IMR-90 (cell line): ENCODE data around the gene G3BP1. TPM values are rescaled to one million over a fixed set of nuclear protein-coding genes. Genes with fewer than 3 reads are reported as not detected.

Source experiments
- ATAC-seq: fragments of 200-7000 bp; cut with Tn5 transposase; 2 replicates; pipeline ENCODE4 v1.9.1; 2020; ENCODE audit warnings: low read depth, mild to moderate bottlenecking, moderate library complexity
- BruUV-seq: library from RNA; stranded (reverse); fragments of 400-500 nt; replicated peaks from 2 replicates; lab custom pipeline; 2021; lab: Mats Ljungman, UMichigan
- CTCF ChIA-PET: fragments of 300-600 bp; formaldehyde crosslinking; extraction: SDS; loops from one replicate; lab custom pipeline; 2021; ENCODE audit warnings: antibody characterized with exemption; lab: Yijun Ruan, JAX
- POLR2A ChIA-PET: fragments of 300-600 bp; sonication (Branson Sonifier 250); formaldehyde crosslinking; loops from one replicate; lab custom pipeline; 2022; ENCODE audit warnings: antibody characterized with exemption; ENCODE audit not compliant: unreplicated experiment; lab: Charles Lee
- DNase-seq: peaks from one replicate; pipeline ENCODE4 v3.0.0; 2013
- H2AFZ ChIP-seq: replicated peaks from 2 replicates; pipeline ENCODE3; 2013; ENCODE audit warnings: low read length, mild to moderate bottlenecking; ENCODE audit not compliant: poor library complexity
- H2AK5ac ChIP-seq: 2 replicates; pipeline ENCODE4 v1.6.1; 2013; ENCODE audit warnings: low read depth, low read length, inconsistent platforms
- H2AK9ac ChIP-seq: replicated peaks from 2 replicates; pipeline ENCODE3; 2013; ENCODE audit warnings: mild to moderate bottlenecking, low read depth, low read length, moderate library complexity; ENCODE audit not compliant: poor library complexity
- H2BK120ac ChIP-seq: 2 replicates; pipeline ENCODE4 v1.6.1; 2013; ENCODE audit warnings: low read depth, low read length, inconsistent platforms
- H2BK15ac ChIP-seq: 3 replicates; pipeline ENCODE4 v1.6.1; 2013; ENCODE audit warnings: low read depth, low read length, inconsistent platforms
- H2BK20ac ChIP-seq: 2 replicates; pipeline ENCODE4 v1.6.1; 2013; ENCODE audit warnings: low read depth, mild to moderate bottlenecking, inconsistent platforms, low read length, moderate library complexity
- H2BK5ac ChIP-seq: 2 replicates; pipeline ENCODE4 v1.6.1; 2013; ENCODE audit warnings: mild to moderate bottlenecking, low read depth, low read length, inconsistent platforms; ENCODE audit not compliant: poor library complexity, severe bottlenecking
- H3K14ac ChIP-seq: replicated peaks from 2 replicates; pipeline ENCODE4 v1.6.1; 2013; ENCODE audit warnings: low read depth, low read length, inconsistent platforms
- H3K18ac ChIP-seq: 2 replicates; pipeline ENCODE4 v1.6.1; 2013; ENCODE audit warnings: low read depth, low read length, control low read depth
- H3K23ac ChIP-seq: 2 replicates; pipeline ENCODE4 v1.6.1; 2013; ENCODE audit warnings: low read depth, low read length, inconsistent platforms
- H3K27ac ChIP-seq: 2 replicates; pipeline ENCODE4 v1.5.1; 2013; ENCODE audit warnings: mild to moderate bottlenecking, control low read depth, low read length; ENCODE audit not compliant: insufficient read depth
- H3K27me3 ChIP-seq: 2 replicates; pipeline ENCODE4 v1.6.1; 2013; ENCODE audit warnings: low read length; ENCODE audit not compliant: control insufficient read depth, insufficient read depth
- H3K36me3 ChIP-seq: 2 replicates; pipeline ENCODE4 v1.6.1; 2013; ENCODE audit warnings: low read length, mixed read lengths; ENCODE audit not compliant: control insufficient read depth, insufficient read depth
- H3K4ac ChIP-seq: 2 replicates; pipeline ENCODE4 v1.6.1; 2013; ENCODE audit warnings: low read depth, low read length, inconsistent platforms
- H3K4me1 ChIP-seq: 2 replicates; pipeline ENCODE4 v1.6.1; 2013; ENCODE audit warnings: low read length, mixed read lengths; ENCODE audit not compliant: control insufficient read depth, insufficient read depth
- H3K4me2 ChIP-seq: 2 replicates; pipeline ENCODE4 v1.6.1; 2013; ENCODE audit warnings: low read depth, mild to moderate bottlenecking, control low read depth, low read length, moderate library complexity
- H3K4me3 ChIP-seq: 2 replicates; pipeline ENCODE4 v1.5.1; 2013; ENCODE audit warnings: low read depth, mild to moderate bottlenecking, control low read depth, low read length, moderate library complexity; ENCODE audit not compliant: insufficient read depth
- H3K56ac ChIP-seq: 2 replicates; pipeline ENCODE4 v1.6.1; 2013; ENCODE audit warnings: low read length, inconsistent platforms; ENCODE audit not compliant: insufficient read depth; ENCODE audit errors: extremely low read depth
- H3K79me1 ChIP-seq, 2 experiments: 2 replicates each; pipeline ENCODE4 v1.6.1; 2013; ENCODE audit warnings: low read length in 2 of 2, inconsistent platforms in 1 of 2, low read depth in 1 of 2
- H3K9ac ChIP-seq: 2 replicates; pipeline ENCODE4 v1.6.1; 2013; ENCODE audit warnings: low read depth, low read length, control low read depth
- H3K9me1 ChIP-seq: 2 replicates; pipeline ENCODE4 v1.6.1; 2013; ENCODE audit warnings: low read length, inconsistent platforms; ENCODE audit not compliant: insufficient read depth
- H3K9me3 ChIP-seq: 2 replicates; pipeline ENCODE4 v1.6.1; 2013; ENCODE audit warnings: low read length; ENCODE audit not compliant: control insufficient read depth, insufficient read depth
- H4K20me1 ChIP-seq: 2 replicates; pipeline ENCODE4 v1.6.1; 2013; ENCODE audit warnings: low read length, inconsistent platforms; ENCODE audit not compliant: insufficient read depth
- H4K5ac ChIP-seq: 2 replicates; pipeline ENCODE4 v1.6.1; 2013; ENCODE audit warnings: mild to moderate bottlenecking, low read depth, low read length, control low read depth
- H4K8ac ChIP-seq, 2 experiments: 2 replicates each; pipeline ENCODE4 v1.6.1; 2013; ENCODE audit warnings: low read depth in 2 of 2, low read length in 2 of 2, control low read depth in 1 of 2, inconsistent platforms in 1 of 2
- H4K91ac ChIP-seq: 2 replicates; pipeline ENCODE4 v1.6.1; 2013; ENCODE audit warnings: low read depth, low read length, inconsistent platforms; ENCODE audit not compliant: insufficient read depth
- CHD1 ChIP-seq: IDR thresholded peaks from 2 replicates; pipeline ENCODE4 v1.6.1; 2012; ENCODE audit warnings: low read depth, low read length, improper control_type of control experiment
- SMC3 ChIP-seq: fragments of 150-350 bp; IDR thresholded peaks from 2 replicates; pipeline ENCODE4 v1.6.1; 2016; ENCODE audit warnings: low read depth, mild to moderate bottlenecking, antibody characterized with exemption, low read length, moderate library complexity
- WGBS, 2 experiments: methylation state at CpG; one replicate each; pipeline versions ENCODE4 v1.1.5 to v1.1.7; 2013; ENCODE audit warnings: missing lambda C conversion rate in 2 of 2; ENCODE audit not compliant: insufficient read length in 1 of 2; ENCODE audit errors: extremely low coverage in 2 of 2; 5-methylcytosine and 5-hydroxymethylcytosine counted together
- dilution Hi-C: fragments of 300-500 bp; cut with HindIII; formaldehyde crosslinking; loops from one replicate; pipeline ENCODE4 v1.14.3; 2018; ENCODE audit warnings: low sequenced_read_pairs; ENCODE audit not compliant: unreplicated experiment
- in situ Hi-C: fragments of 300-500 bp; cut with MboI; formaldehyde crosslinking; loops from 3 replicates; pipeline ENCODE4 v1.14.3; 2019; ENCODE audit warnings: low sequenced_read_pairs, inconsistent platforms, mixed read lengths
- intact Hi-C: fragments of 100-400 bp; cut with micrococcal nuclease; formaldehyde crosslinking; loops from 2 replicates; pipeline ENCODE4 v1.10.0; 2022
- polyA plus RNA-seq, 3 experiments: library from polyadenylated mRNA; depleted of rRNA; stranded (reverse); fragments of >200 nt; gene quantifications; 2 replicates each; pipeline ENCODE4 v1.2.3, GENCODE V29; 2012; ENCODE audit warnings: low replicate concordance in 1 of 3
- total RNA-seq: library from RNA; depleted of rRNA; stranded (reverse); fragments of >200 nt; gene quantifications from 2 replicates; pipeline ENCODE4 v1.2.3, GENCODE V29; 2012

Gene G3BP1
- total and polyA plus RNA-seq, 2 of the 4 experiments (the other 2 are of a cell fraction) = 40.2 to 482 TPM

GRCh38 chr5:151735646-151736045 lies 36.1 kb upstream of the G3BP1 start:
- ChIA-PET CTCF (interaction anchor here (1.2 kb wide), 1 partner anchor 17 kb away, joined by 3 read pairs; no protein-coding TSS in a partner anchor), POLR2A (interaction anchor here (3.2 kb wide), 1 partner anchor 51 kb away, joined by 26 read pairs; no protein-coding TSS in a partner anchor)
- ATAC-seq = no peak
- Histone ChIP-seq H2BK20ac (no peak overlapping the region; the same call in 1 of the 2 replicates), H4K8ac (no peak overlapping the region), H3K4me2 (no peak overlapping the region), H3K4me1 (peaks cover 9% of the 10 kb centered on the region), H3K14ac (no peak overlapping the region), H3K4ac (no peak overlapping the region; the same call in 1 of the 2 replicates), H2BK120ac (no peak overlapping the region), H2BK5ac (no peak overlapping the region), H2BK15ac (peak overlapping the region; percentile 10; the same call in 1 of the 3 replicates), H2AK5ac (peak overlapping the region; percentile 43), H3K9me3 (no peaks in the 10 kb centered on the region), H3K56ac (no peak overlapping the region), H3K9ac (no peak overlapping the region), H3K27me3 (no peaks in the 10 kb centered on the region), H4K20me1 (0 out of 2 replicates have a peak, but pooled peaks cover 4% of the 10 kb centered on the region), H4K5ac (no peak overlapping the region), H3K9me1 (peaks cover 13% of the 10 kb centered on the region; the same call in 1 of the 2 replicates), H3K36me3 (no peaks in the 10 kb centered on the region), H3K27ac (no peak overlapping the region), H4K91ac (no peak overlapping the region; the same call in 1 of the 2 replicates), H3K79me1 (peaks cover 11 to 24% of the 10 kb centered on the region in 2 experiments; a peak in 3 of 4 replicates), H3K4me3 (no peak overlapping the region), H3K18ac (no peak overlapping the region), H2AK9ac (no peak overlapping the region), H3K23ac (no peak overlapping the region), H2AFZ (no peak overlapping the region)
- intact Hi-C loops = no loop called here
- dilution Hi-C loops = no loop called here
- no peak for DNase-seq
- no peak for TF ChIP-seq SMC3
- TF ChIP-seq CHD1 = no peak
- WGBS, 2 experiments = no CpG with 5 or more reads among the region's 1 CpG
- no TSS peak for BruUV-seq
- in situ Hi-C loops = loop anchor here (5.0 kb wide), 1 partner anchor 33 kb away; no protein-coding TSS in a partner anchor
